Right atrium auricular region (tissue), 2 donors: ENCODE data around the gene COMT. TPM values are rescaled to one million over a fixed set of nuclear protein-coding genes. Genes with fewer than 3 reads are reported as not detected.

Experiments used
- DNase-seq: peaks from one replicate; pipeline ENCODE4 v3.0.0-alpha.2; 2019; ENCODE audit warnings: low spot score
- H3K27ac ChIP-seq, 2 donors: fragments of 200-600 bp; sonication (generic); 1 replicate in 1 of 2; 2 replicates in 1 of 2; pipeline ENCODE4 v1.5.1; 2016 to 2019
- H3K27me3 ChIP-seq, 2 donors: fragments of 200-600 bp; sonication (generic); one replicate each; pipeline versions ENCODE4 v1.5.1 to v1.6.0; 2017 to 2019
- H3K36me3 ChIP-seq: fragments of 200-600 bp; sonication (generic); one replicate; pipeline ENCODE4 v1.5.1; 2016
- H3K4me1 ChIP-seq, 2 donors: fragments of 200-600 bp; sonication (generic); one replicate each; pipeline versions ENCODE4 v1.5.1 to v1.6.0; 2017 to 2019
- H3K4me3 ChIP-seq, 2 donors: fragments of 200-600 bp; sonication (generic); 1 replicate in 1 of 2; 2 replicates in 1 of 2; pipeline ENCODE4 v1.5.1; 2017 to 2019; ENCODE audit warnings: mild to moderate bottlenecking in 1 of 2, moderate library complexity in 1 of 2
- H3K9me3 ChIP-seq, 2 donors: fragments of 200-600 bp; sonication (generic); one replicate each; pipeline ENCODE4 v1.5.1; 2019
- CTCF ChIP-seq, 2 donors: fragments of 200-600 bp; sonication (generic); IDR thresholded peaks; one replicate each; pipeline ENCODE4 v1.5.1; 2019; ENCODE audit warnings: antibody characterized with exemption in 2 of 2
- total RNA-seq, 2 donors: library from RNA; depleted of rRNA; stranded (reverse); fragments of >200 nt; gene quantifications; one replicate each; pipeline ENCODE4 v1.1.0, GENCODE V29; 2016

The COMT gene
- total RNA-seq, 2 donors from 2014 or later: 142 to 195 TPM

- Histone ChIP-seq H3K36me3 (peaks cover 37% of the 10 kb centered on the region), H3K27me3 (no peaks in the 10 kb centered on the region), H3K27ac (peak overlapping the region; percentile 76 to 97), H3K4me3 (no peak overlapping the region), H3K9me3 (no peaks in the 10 kb centered on the region), H3K4me1 (peaks cover 0 to 44% of the 10 kb centered on the region in 2 donors)
- DNase-seq: no peak
- TF ChIP-seq CTCF (IDR thresholded peaks at IDR 0.05): no peak
Observed at GRCh38 chr22:19981961-19982920, 40.7 kb downstream of the COMT start.

- Histone ChIP-seq H3K36me3 (peaks cover 36% of the 10 kb centered on the region), H3K4me1 (peaks cover 0 to 49% of the 10 kb centered on the region in 2 donors), H3K27ac (peak overlapping the region; percentile 76 to 97), H3K9me3 (no peaks in the 10 kb centered on the region), H3K27me3 (no peaks in the 10 kb centered on the region), H3K4me3 (no peak overlapping the region)
- no peak for TF ChIP-seq CTCF (IDR thresholded peaks at IDR 0.05)
- DNase-seq: no peak
Observed at GRCh38 chr22:19982991-19983578, 41.5 kb downstream of the COMT start.

- peak overlapping the region; percentile 76 to 97 for H3K27ac ChIP-seq
- no peaks in the 10 kb centered on the region for H3K27me3 ChIP-seq
- TF ChIP-seq CTCF (IDR thresholded peaks at IDR 0.05): no peak
- H3K9me3 ChIP-seq: no peaks in the 10 kb centered on the region
- peaks cover 0 to 49% of the 10 kb centered on the region in 2 donors for H3K4me1 ChIP-seq
- no peak overlapping the region for H3K4me3 ChIP-seq
- DNase-seq: no peak
- peaks cover 29% of the 10 kb centered on the region for H3K36me3 ChIP-seq
Observed at GRCh38 chr22:19983741-19984140, 42.2 kb downstream of the COMT start.

- Histone ChIP-seq H3K4me1 (peaks cover 0 to 49% of the 10 kb centered on the region in 2 donors), H3K27ac (peak overlapping the region; percentile 76 to 97), H3K27me3 (no peaks in the 10 kb centered on the region), H3K36me3 (peaks cover 24% of the 10 kb centered on the region), H3K9me3 (no peaks in the 10 kb centered on the region), H3K4me3 (no peak overlapping the region)
- DNase-seq: no peak
- no peak for TF ChIP-seq CTCF (IDR thresholded peaks at IDR 0.05)
Observed at GRCh38 chr22:19984201-19984753, 42.7 kb downstream of the COMT start.

GRCh38 chr22:19984851-19985811, 43.6 kb downstream of the COMT start:
- DNase-seq: no peak
- H3K9me3 ChIP-seq: no peaks in the 10 kb centered on the region
- no peaks in the 10 kb centered on the region for H3K27me3 ChIP-seq
- H3K36me3 ChIP-seq: peaks cover 16% of the 10 kb centered on the region
- no peak for TF ChIP-seq CTCF (IDR thresholded peaks at IDR 0.05)
- peaks cover 0 to 49% of the 10 kb centered on the region in 2 donors for H3K4me1 ChIP-seq
- peak overlapping the region; percentile 94 to 97 for H3K27ac ChIP-seq
- no peak overlapping the region for H3K4me3 ChIP-seq
